ENCODE measurements around the gene TEX9.
A peak's percentile ranks its signal among the peaks of the same experiment; 100 is the strongest.
"Not testable (repeated sequence)": the region's sequence is repeated elsewhere in the genome, so short reads cannot be mapped to it uniquely, and the experiment has no call there.

The TEX9 gene

GRCh38 chr15:56383010-56383409, 17.8 kb downstream of the TEX9 start:
- H3K4me1 ChIP-seq (ENCODE audit: insufficient read depth, insufficient read length), result no peaks in the 10 kb centered on the region
- H3K36me3 ChIP-seq (ENCODE audit: insufficient read depth, insufficient read length, low read length), result no peaks in the 10 kb centered on the region
- no peak overlapping the region for H3K4me3 ChIP-seq (ENCODE audit: insufficient read length, low read depth)
- H3K27me3 ChIP-seq (ENCODE audit: insufficient read depth, insufficient read length), result no peaks in the 10 kb centered on the region
- no peak overlapping the region for H3K9ac ChIP-seq (ENCODE audit: insufficient read length, low read depth)
- TF ChIP-seq SUZ12 (IDR thresholded peaks at IDR 0.05; ENCODE audit: extremely low read depth, insufficient read depth, insufficient read length) (no peak), ZNF274 (IDR thresholded peaks at IDR 0.05; ENCODE audit: low read depth, low read length) (no peak), YY1 (IDR thresholded peaks at IDR 0.05; ENCODE audit: insufficient read depth, insufficient read length) (no peak)
- DNase-seq (ENCODE audit: low read depth, low spot score), result no peak
- no peaks in the 10 kb centered on the region for H3K9me3 ChIP-seq (ENCODE audit: insufficient read depth, low read length)

- no peak for DNase-seq (ENCODE audit: low read depth, low spot score)
- H3K4me1 ChIP-seq (ENCODE audit: insufficient read depth, insufficient read length), result no peaks in the 10 kb centered on the region
- TF ChIP-seq SUZ12 (IDR thresholded peaks at IDR 0.05; ENCODE audit: extremely low read depth, insufficient read depth, insufficient read length) (no peak), ZNF274 (IDR thresholded peaks at IDR 0.05; ENCODE audit: low read depth, low read length) (no peak)
- H3K9me3 ChIP-seq (ENCODE audit: insufficient read depth, low read length), result no peaks in the 10 kb centered on the region
- no peak overlapping the region for H3K9ac ChIP-seq (ENCODE audit: insufficient read length, low read depth)
- no peak overlapping the region for H3K4me3 ChIP-seq (ENCODE audit: insufficient read length, low read depth)
- H3K27me3 ChIP-seq (ENCODE audit: insufficient read depth, insufficient read length), result no peaks in the 10 kb centered on the region
- no peaks in the 10 kb centered on the region for H3K36me3 ChIP-seq (ENCODE audit: insufficient read depth, insufficient read length, low read length)
Measured at GRCh38 chr15:56385908-56386307, 20.7 kb downstream of the TEX9 start.

DNA sequence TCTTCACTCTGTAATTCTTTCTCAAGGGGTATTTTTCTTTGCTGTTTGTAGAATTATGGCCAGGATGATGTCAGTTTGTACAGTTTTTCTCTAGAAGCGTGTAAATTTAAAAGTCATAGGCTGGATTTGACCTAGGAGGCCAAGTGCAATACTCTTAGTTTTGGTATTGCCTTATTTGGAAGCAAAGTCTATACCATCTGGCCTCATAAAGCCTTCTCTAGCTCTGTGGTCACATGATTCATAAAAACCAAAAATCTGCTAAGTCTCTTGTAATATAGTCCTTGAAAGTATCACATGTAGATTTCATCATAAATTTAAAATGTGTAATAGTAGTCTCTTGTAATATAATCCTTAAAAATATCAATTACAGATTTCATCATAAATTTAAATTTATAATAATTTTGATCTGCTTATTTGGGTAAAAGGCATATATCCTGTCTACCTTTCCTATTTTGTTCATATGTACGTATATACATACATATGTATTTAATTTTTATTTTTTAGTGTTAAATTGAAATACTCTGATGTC, 25.6 kb downstream of the TEX9 start:
- Histone ChIP-seq H3K27me3 (ENCODE audit: insufficient read depth, insufficient read length) (no peaks in the 10 kb centered on the region), H3K4me1 (ENCODE audit: insufficient read depth, insufficient read length) (no peaks in the 10 kb centered on the region), H3K9ac (ENCODE audit: insufficient read length, low read depth) (no peak overlapping the region), H3K9me3 (ENCODE audit: insufficient read depth, low read length) (peaks cover 1% of the 10 kb centered on the region; the same call in 1 of the 2 replicates), H3K4me3 (ENCODE audit: insufficient read length, low read depth) (no peak overlapping the region), H3K36me3 (ENCODE audit: insufficient read depth, insufficient read length, low read length) (no peaks in the 10 kb centered on the region)
- DNase-seq (ENCODE audit: low read depth, low spot score), result no peak
- TF ChIP-seq SUZ12 (IDR thresholded peaks at IDR 0.05; ENCODE audit: extremely low read depth, insufficient read depth, insufficient read length) (no peak), ZNF274 (IDR thresholded peaks at IDR 0.05; ENCODE audit: low read depth, low read length) (no peak), YY1 (IDR thresholded peaks at IDR 0.05; ENCODE audit: insufficient read depth, insufficient read length) (no peak)

DNA sequence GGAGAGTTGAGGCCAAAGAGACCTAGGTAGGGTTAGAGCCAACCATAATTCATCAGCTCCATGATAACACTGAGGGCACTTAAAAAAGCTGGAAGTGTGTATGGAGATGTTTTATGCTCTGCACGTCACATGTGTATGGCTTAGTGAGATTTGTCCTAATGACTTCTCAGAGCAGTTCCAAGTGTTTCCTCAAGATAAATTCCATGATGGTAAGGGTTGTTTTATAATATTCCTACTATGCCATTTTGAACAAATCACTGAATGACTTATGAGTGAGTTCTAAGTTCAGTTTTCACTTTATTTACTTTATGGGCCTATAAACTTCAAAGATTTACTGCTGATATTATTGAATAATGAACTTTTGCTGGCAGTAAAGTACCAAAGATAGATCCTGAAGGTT, 28.1 kb downstream of the TEX9 start:
- Histone ChIP-seq H3K36me3 (ENCODE audit: insufficient read depth, insufficient read length, low read length) (no peaks in the 10 kb centered on the region), H3K4me1 (ENCODE audit: insufficient read depth, insufficient read length) (no peaks in the 10 kb centered on the region), H3K4me3 (ENCODE audit: insufficient read length, low read depth) (no peak overlapping the region), H3K9ac (ENCODE audit: insufficient read length, low read depth) (no peak overlapping the region), H3K9me3 (ENCODE audit: insufficient read depth, low read length) (peaks cover 12% of the 10 kb centered on the region; the same call in 1 of the 2 replicates), H3K27me3 (ENCODE audit: insufficient read depth, insufficient read length) (no peaks in the 10 kb centered on the region)
- TF ChIP-seq ZNF274 (IDR thresholded peaks at IDR 0.05; ENCODE audit: low read depth, low read length) (no peak), YY1 (IDR thresholded peaks at IDR 0.05; ENCODE audit: insufficient read depth, insufficient read length) (no peak), SUZ12 (IDR thresholded peaks at IDR 0.05; ENCODE audit: extremely low read depth, insufficient read depth, insufficient read length) (no peak)
- no peak for DNase-seq (ENCODE audit: low read depth, low spot score)

GRCh38 chr15:56394909-56395308, 29.7 kb downstream of the TEX9 start:
- H3K9me3 ChIP-seq (ENCODE audit: insufficient read depth, low read length), result peaks cover 12% of the 10 kb centered on the region; the same call in 1 of the 2 replicates
- H3K9ac ChIP-seq (ENCODE audit: insufficient read length, low read depth), result no peak overlapping the region
- no peak for TF ChIP-seq SUZ12 (IDR thresholded peaks at IDR 0.05; ENCODE audit: extremely low read depth, insufficient read depth, insufficient read length)
- TF ChIP-seq ZNF274 (IDR thresholded peaks at IDR 0.05; ENCODE audit: low read depth, low read length), result no peak
- no peak for TF ChIP-seq YY1 (IDR thresholded peaks at IDR 0.05; ENCODE audit: insufficient read depth, insufficient read length)
- H3K36me3 ChIP-seq (ENCODE audit: insufficient read depth, insufficient read length, low read length), result no peaks in the 10 kb centered on the region
- no peaks in the 10 kb centered on the region for H3K27me3 ChIP-seq (ENCODE audit: insufficient read depth, insufficient read length)
- H3K4me1 ChIP-seq (ENCODE audit: insufficient read depth, insufficient read length), result no peaks in the 10 kb centered on the region
- no peak for DNase-seq (ENCODE audit: low read depth, low spot score)
- H3K4me3 ChIP-seq (ENCODE audit: insufficient read length, low read depth), result no peak overlapping the region

- DNase-seq (ENCODE audit: low read depth, low spot score), result peak; percentile 22
- H3K27me3 ChIP-seq (ENCODE audit: insufficient read depth, insufficient read length); H3K36me3 ChIP-seq (ENCODE audit: insufficient read depth, insufficient read length, low read length); H3K4me3 ChIP-seq (ENCODE audit: insufficient read length, low read depth); H3K9ac ChIP-seq (ENCODE audit: insufficient read length, low read depth); H3K4me1 ChIP-seq (ENCODE audit: insufficient read depth, insufficient read length): not testable (repeated sequence)
- peaks cover 12% of the 10 kb centered on the region; the same call in 1 of the 2 replicates for H3K9me3 ChIP-seq (ENCODE audit: insufficient read depth, low read length)
Measured at GRCh38 chr15:56397325-56397724, 32.1 kb downstream of the TEX9 start.

- not testable (repeated sequence) for DNase-seq (ENCODE audit: low read depth, low spot score); H3K36me3 ChIP-seq (ENCODE audit: insufficient read depth, insufficient read length, low read length); H3K9ac ChIP-seq (ENCODE audit: insufficient read length, low read depth); H3K4me3 ChIP-seq (ENCODE audit: insufficient read length, low read depth); H3K4me1 ChIP-seq (ENCODE audit: insufficient read depth, insufficient read length); H3K27me3 ChIP-seq (ENCODE audit: insufficient read depth, insufficient read length)
- H3K9me3 ChIP-seq (ENCODE audit: insufficient read depth, low read length), result peaks cover 12% of the 10 kb centered on the region; the same call in 1 of the 2 replicates
Measured at GRCh38 chr15:56399209-56399608, 34.0 kb downstream of the TEX9 start.

- Histone ChIP-seq H3K9ac (ENCODE audit: insufficient read length, low read depth) (no peak overlapping the region), H3K27me3 (ENCODE audit: insufficient read depth, insufficient read length) (no peaks in the 10 kb centered on the region), H3K4me1 (ENCODE audit: insufficient read depth, insufficient read length) (no peaks in the 10 kb centered on the region), H3K4me3 (ENCODE audit: insufficient read length, low read depth) (no peak overlapping the region), H3K9me3 (ENCODE audit: insufficient read depth, low read length) (no peaks in the 10 kb centered on the region), H3K36me3 (ENCODE audit: insufficient read depth, insufficient read length, low read length) (no peaks in the 10 kb centered on the region)
- no peak for DNase-seq (ENCODE audit: low read depth, low spot score)
- TF ChIP-seq SUZ12 (IDR thresholded peaks at IDR 0.05; ENCODE audit: extremely low read depth, insufficient read depth, insufficient read length) (no peak), ZNF274 (IDR thresholded peaks at IDR 0.05; ENCODE audit: low read depth, low read length) (no peak), YY1 (IDR thresholded peaks at IDR 0.05; ENCODE audit: insufficient read depth, insufficient read length) (no peak)
Measured at GRCh38 chr15:56410721-56411120, 45.5 kb downstream of the TEX9 start.

Measured in NT2/D1 (cell line).